ENCODE data around the gene CACNG8.

- TF ChIP-seq POLR2A (IDR thresholded peaks at IDR 0.05) (no peak), CTCF (IDR thresholded peaks at IDR 0.05) (no peak)
Observed at GRCh38 chr19:54021363-54021762, 58.6 kb downstream of the CACNG8 start.

All from ovary (tissue), 3 donors.